ENCODE measurements around the gene SRSF4.
A peak's percentile ranks its signal among the peaks of the same experiment; 100 is the strongest.

DNA sequence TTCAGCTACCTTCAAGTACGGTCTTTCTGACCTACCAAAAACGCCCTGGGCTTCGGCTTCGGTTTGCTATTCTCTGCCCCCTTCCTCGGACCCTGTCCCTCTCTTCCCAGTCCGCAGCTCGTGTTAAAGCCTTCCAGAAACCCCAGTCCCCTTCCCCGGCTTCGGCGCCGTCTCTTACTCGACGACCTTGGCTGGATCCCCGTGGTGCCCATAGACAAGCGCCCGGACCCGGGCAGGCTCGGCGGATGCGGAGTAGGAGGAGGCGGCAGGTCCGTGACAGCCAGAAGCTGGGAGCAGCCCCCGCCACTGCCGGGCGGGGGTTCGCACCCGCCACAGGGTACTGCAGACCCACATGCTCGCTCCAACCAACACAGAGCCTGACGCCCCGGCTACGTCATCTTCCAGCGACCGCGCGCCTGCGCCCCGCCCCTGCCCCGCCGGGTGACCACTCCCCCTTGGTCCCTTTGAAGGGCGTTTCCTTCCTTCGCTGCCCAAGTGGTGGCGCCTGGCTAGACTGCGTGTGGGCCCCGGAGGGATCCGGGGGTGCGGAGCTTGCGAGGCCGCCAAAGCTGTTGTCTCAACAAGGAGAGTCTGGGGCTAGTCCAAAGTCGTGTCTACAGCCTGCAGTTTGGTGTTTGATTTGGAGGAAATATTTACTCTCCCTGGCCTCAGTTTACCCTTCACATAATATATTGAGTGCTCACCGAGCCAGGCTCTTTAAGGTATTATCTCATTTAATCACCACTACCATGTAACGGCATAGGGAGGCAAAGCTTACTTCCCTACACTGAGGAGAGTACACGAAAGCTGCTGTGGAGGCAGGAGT is 49.1 kb upstream of the SRSF4 start, which contains the start of gene MECR:
- no peak for TF ChIP-seq EZH2 (IDR thresholded peaks at IDR 0.05; ENCODE audit: borderline replicate concordance, insufficient read depth, low read length, poor library complexity, severe bottlenecking)
- TF ChIP-seq MXI1 (conservative IDR thresholded peaks at IDR 0.05; ENCODE audit: poor library complexity, severe bottlenecking) = peak; percentile 93
- peak; percentile 41 for TF ChIP-seq EP300 (conservative IDR thresholded peaks at IDR 0.05; ENCODE audit: poor library complexity, severe bottlenecking)
- TF ChIP-seq TAF1 (IDR thresholded peaks at IDR 0.05; ENCODE audit: low read depth) = no peak
- TF ChIP-seq, protein P1, sequence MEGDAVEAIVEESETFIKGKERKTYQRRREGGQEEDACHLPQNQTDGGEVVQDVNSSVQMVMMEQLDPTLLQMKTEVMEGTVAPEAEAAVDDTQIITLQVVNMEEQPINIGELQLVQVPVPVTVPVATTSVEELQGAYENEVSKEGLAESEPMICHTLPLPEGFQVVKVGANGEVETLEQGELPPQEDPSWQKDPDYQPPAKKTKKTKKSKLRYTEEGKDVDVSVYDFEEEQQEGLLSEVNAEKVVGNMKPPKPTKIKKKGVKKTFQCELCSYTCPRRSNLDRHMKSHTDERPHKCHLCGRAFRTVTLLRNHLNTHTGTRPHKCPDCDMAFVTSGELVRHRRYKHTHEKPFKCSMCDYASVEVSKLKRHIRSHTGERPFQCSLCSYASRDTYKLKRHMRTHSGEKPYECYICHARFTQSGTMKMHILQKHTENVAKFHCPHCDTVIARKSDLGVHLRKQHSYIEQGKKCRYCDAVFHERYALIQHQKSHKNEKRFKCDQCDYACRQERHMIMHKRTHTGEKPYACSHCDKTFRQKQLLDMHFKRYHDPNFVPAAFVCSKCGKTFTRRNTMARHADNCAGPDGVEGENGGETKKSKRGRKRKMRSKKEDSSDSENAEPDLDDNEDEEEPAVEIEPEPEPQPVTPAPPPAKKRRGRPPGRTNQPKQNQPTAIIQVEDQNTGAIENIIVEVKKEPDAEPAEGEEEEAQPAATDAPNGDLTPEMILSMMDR (IDR thresholded peaks at IDR 0.05; ENCODE audit: poor library complexity, severe bottlenecking) = peak; percentile 51
- TF ChIP-seq RAD21 (conservative IDR thresholded peaks at IDR 0.05) = no peak
